DMS 273 (cell line): ENCODE data around the gene ANGPTL5.
"Not testable (repeated sequence)": the region's sequence is repeated elsewhere in the genome, so short reads cannot be mapped to it uniquely, and the experiment has no call there.

Experiments
- DNase-seq: peaks from one replicate; lab custom pipeline; 2025; ENCODE audit not compliant: unreplicated experiment; lab: John Stamatoyannopoulos, UW

Gene ANGPTL5

DNA sequence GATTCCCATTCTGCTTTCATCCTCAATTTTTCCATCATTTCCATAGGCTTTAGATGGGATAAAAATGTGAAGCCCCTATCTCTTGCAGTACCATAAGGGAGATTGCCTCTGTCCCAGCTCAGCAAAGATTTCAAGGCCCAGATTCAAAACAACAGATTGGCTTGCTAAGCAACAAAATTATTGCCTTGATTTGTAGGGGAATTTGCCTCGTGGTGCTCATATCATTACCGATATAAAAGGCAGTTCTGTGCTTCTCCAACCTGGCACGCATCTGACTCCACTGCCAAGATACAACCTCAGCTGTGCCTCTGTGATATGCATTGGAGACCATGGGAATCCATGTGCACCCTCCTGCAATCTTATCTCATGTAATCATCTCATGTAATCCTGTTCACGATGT is 26.6 kb downstream of the ANGPTL5 start:
- DNase-seq = no peak

DNA sequence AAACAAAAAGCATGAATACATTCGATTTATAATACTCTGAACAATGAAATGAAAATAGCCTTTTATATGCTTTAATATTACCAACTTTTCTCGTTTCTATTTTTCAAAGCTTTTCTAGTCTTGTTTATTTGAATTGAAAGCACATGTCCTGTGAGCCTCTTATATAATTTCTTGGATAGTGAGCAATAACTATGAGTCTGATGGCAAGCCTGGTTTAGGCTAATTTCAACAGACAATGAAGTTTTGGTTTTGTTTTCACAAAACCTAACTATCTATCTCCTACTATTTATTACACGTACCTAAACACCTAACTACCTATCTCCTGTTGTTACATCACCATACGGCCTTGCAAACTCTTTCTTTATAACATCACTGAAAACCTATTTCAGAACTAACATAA is 30.7 kb downstream of the ANGPTL5 start:
- no peak for DNase-seq

DNA sequence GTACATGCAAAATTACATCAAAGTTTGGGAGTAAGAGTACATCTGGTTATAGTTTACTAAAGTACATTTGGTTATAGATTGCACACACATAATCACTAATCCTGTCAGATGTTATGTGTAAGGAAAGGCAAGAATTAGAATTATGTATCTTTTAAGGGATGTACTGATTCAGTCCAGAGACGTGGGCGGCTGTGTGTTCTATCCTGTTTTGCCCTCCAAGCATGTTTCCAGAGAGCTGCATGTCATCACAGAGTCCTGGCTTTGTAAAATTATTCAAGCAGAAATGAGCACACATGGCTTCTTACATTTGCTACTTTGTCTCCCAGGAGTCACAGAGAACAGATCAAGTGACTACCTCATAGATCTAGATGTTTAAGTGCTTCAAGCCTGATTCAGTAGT is 34.7 kb downstream of the ANGPTL5 start:
- DNase-seq = no peak

DNA sequence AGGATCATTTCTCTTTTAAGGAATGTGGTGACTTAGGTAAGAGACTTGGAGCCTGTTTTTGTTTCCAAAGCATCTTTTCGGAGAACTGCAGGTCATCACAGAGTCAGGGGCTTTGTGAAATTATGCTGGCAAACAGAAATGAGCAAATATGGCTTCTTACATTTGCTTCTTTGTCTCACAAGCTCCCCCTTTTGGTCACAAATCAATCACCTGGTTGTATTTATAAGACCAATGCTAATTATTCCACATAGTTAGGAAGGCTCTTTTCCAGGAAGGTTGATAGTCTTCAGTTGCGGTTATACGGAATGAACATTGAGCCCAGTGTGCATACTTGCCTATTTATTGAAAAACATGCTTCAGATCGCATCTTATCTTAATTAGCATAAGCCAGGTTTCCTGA is 36.1 kb downstream of the ANGPTL5 start:
- DNase-seq = peak; percentile 18

DNA sequence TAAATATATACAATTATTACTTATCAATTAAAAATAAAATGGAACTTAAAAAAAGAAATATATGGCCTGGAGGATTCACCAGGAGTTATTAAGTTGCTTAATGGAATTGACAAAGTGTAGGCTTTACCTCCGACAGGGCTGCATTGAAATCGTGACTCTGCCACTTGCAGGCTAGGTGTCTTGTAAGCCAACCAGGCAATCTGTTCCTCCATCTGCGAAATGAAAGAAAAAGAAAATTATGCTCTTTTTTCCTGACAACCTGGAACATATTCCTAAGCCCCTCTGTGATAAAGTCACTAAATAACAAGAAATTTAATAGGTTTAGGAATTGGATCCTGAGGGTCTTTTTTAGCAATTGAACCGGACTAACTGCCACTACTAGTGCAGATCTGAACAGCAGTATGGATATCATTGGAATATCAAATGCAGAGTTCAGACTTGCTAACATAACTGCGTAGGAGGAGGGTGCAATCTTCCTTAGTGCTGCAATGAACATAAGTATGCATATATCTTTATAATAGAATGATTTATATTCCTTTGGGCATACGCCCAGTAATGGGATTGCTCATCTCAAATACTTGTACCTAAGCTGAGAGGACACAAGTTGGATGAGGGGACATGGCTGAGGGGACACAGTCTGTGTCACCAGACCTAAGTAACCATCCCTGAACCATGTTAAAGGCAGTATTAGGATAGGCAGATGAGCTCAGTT is 44.0 kb downstream of the ANGPTL5 start:
- DNase-seq = no peak

DNA sequence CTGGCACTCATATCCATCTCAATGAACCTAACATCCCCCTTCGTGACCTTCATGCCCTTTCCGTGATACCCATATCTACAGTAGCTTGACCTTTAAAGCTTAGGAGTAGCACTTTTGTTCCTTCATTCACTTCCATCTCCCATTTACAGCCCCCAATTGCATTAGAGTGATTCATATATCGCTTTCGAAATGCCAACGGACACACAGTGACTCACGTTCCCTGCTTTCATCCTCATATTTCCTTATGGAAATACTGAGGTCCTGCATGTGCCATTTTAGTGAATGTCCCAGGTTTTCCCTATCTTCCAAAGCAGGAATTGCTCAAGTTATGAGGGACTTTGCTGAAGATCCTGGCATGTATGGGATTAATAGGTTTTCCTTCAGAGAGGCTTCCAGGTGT is 45.8 kb downstream of the ANGPTL5 start:
- no peak for DNase-seq

DNA sequence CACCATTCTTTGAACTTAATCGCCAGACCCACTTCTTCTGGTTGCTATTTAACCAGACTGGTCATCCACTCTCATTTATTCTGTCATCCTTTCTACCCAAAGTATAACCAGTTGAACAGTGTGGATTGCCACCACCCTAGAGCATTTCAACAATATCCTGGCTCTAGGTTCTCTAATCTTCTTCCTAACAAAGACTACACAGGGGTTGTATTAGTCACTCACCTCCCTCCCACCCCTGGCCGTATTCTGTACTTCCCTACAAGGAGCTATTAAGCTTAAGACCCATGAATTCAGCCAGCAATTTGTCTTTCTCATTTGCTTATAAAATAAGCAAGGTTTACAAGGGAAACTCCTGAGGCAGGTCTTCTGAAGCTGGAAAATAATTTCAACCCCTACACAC is 48.4 kb downstream of the ANGPTL5 start:
- no peak for DNase-seq

DNA sequence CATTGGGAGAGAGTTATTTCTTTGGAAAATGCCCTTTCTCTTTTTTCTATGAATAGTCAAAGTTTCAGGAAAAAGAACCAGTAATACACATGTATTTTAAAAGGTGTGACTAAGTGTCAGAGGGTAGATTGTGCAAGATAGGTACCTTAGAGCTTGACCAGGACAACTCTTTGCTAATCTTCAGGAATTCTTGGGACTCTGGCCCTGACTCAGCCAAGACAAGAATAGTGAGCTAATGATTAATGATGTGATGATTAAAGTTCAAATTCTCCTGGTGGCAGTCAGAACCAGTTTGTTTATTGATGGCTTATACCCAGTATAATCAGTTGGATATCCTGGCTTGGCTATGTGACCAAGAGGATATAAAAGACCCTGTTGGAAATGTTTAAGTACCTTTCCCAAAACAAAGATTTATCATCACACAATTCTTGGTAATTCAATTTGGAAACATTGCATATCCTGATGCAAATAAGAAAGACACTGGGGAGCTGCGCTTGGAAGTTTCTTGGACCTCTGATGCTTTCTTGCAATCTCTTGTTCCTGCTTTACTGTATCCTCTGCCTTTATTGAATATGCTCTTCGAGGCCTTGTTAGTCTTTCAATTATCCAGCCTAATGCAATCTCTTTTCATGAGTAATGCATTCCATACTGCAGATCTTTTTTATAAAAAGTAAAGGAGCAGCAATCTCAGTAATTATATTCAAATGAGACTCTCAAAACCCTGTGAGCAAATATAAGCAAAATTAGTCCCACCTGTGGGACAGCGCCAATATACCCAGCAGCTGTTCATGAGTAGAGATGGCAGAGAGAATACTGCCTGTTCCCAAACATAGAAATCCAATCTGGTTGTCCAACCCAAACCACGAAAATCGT is 49.5 kb downstream of the ANGPTL5 start:
- no peak for DNase-seq

DNA sequence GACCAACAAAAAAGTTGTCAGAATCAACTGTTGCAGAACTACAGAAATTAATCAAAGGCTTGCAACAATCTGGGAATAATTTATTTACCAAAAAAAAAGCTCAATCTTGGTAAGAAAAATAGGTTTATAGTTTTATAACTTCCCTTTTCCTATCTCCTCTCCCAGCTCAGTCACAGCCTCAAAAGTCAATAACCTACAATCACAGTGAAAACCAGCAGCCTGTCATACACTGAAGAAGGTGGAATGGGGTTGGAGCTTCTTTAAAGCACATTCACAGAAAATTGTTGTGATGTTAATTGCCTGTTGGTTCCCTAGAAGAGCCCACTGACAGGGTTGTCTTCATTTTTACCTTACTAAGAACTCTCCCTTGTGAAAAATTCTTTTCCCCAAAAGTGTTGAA is 52.2 kb downstream of the ANGPTL5 start:
- no peak for DNase-seq

DNA sequence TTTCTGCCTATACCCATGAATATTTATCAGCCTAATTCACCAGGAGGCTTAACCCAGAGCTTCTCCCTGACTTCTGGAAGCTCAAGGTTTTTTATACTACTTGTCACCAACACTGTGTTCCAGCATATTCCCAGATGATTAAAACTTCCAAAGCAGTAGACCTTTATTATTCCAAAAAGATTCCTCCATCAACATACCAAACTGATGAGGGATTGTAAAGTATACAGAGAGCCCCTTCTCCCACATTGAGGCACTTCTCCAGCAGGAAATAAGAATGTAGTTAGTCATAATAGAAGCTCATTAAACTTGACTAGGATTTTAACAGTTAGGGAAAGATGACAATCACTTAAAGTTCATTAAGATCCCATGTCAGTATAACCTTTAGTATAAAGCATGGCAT is 53.0 kb downstream of the ANGPTL5 start:
- DNase-seq = no peak

DNA sequence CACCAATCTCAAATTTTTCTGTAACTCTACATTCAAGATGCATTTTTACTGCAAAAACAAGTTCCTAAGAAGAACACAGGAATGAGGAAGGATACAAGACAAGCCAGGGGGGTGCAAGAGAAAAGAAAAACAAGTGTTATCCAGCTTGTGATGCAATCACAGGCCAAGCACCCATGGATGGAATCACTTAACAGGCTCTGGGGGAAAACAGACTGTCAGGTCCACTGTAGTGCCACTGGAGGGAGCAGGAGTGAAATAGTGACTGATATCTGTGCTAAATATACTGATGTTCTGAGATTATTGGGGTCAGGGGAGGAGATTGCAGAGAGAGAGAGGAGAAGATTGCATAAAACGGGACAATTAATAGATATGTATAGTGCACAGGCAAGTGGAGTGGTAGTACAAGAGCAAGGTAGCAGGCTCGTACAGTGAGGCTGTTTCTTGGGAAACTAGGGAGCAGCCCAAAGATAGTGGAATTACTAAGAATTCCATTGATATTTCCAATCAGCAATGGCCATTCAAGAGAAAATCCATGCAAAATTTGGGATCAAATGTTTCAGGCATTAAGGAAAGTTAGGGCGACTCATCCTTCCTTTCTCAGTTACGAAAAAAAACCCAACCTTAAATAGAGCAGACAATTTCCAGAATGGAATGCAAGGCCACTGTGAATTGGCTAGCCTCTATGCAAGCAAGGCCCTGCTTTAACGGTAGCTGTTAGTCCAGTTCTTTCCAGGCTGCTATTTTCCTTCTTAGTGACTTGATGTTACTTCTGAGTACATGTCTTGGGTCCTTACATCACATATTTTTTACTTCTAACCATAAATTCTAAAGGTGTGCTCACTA is 53.7 kb downstream of the ANGPTL5 start:
- no peak for DNase-seq

DNA sequence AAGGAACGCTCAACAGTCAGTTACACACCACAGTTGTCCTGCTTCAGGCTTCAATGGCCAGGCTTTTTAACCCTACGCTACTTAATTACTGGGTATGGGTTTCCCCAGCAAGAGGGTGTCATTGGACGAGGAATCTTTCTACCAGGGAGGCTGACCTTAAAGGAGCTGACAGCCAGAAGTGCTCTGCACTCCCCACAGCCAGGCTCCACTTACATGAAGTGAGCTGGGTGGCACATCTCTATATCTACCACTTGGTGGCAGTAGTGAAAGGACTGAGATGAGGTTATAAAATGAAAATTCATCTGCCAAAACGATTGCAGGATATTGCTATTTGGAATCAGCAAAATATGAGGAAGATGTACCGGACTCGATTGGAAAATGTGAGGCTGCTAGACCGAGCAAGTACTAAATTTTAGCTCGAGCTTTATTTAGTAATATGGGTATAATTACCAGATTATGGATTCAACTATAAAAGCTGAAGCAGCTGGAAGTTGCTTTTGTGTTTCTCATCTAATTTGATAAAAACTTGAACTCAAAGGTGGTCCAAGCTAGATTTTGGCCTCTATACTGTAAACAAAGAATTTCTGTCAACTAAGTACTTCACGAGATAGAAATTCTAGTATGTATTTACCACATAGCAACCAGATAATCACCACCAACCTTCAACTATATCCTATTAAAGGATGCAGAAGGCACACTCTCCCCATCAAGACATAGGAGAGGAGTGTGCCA is 55.5 kb downstream of the ANGPTL5 start:
- DNase-seq = peak; percentile 38

DNA sequence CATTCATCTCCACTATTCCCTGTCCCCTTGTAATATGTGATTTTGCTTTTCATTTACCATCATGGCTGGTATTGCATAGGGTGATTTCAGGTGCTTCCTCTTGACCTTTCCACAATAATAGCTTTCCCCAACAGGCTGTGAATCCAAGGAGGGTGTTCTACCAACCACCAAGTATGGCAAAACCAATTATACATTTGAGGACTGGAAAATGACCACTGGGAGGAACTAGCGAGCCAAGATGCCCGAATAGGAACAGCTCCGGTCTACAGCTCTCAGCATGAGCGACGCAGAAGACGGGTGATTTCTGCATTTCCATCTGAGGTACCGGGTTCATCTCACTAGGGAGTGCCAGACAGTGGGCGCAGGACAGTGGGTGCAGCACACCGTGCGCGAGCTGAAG is 64.1 kb downstream of the ANGPTL5 start:
- DNase-seq = not testable (repeated sequence)

DNA sequence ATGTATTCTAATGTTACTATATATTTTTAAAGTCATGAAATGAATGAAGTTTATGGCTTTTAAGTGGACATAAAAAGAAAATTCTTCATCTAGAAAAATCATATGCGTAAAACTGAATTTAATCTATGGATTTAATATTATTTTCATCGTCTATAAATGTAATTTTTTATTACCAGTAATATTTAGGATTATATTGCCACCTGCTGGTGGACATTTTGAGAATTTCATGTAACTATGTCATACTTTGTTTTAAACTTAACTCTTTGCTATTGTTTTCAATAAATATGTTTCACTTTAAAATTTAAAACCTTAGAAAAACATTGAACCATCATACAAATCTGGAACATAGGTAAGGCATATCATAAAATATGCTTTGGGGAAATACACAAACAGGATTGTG is 68.1 kb downstream of the ANGPTL5 start:
- peak; percentile 15 for DNase-seq

DNA sequence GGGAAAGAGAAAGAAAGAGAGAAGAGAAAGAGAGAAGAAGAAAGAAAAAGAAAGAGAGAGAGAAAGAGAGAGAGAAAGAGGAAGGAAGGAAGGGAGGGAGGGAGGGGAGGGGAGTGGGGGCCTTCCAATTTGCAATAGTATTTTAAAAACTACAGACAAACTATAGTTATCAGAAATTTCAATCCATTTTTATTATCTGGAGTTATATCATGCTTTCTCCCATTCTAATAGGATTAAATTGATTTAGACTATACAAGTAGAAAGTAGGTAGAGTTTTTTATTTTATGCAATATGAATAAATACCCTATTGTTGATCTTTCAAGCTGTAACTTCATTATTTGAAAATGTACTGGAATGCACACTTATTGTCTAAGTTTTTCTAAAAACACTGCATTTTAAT is 71.7 kb downstream of the ANGPTL5 start:
- no peak for DNase-seq

DNA sequence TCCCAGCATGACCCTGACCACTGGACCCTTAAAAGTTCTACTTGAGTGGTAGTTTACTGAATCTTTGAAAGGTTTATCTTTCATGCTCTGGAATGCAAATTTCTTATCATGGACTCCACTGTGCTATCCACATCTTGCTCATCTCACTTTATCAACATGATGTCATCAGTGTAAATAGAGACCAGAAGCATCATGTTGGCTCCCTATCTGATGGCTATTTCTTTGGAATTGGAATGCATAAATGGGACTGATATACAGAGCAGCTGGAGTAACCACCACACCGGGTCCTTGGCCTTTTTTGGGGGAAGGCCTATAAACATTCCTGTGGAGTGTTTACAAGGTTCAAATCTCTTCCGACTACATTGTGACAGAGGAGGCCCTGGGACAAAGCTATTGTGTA is 75.6 kb downstream of the ANGPTL5 start:
- DNase-seq = no peak
